ENCODE data around the gene ZNF710. TPM values are rescaled to one million over a fixed set of nuclear protein-coding genes. Genes with fewer than 3 reads are reported as not detected.

Gene ZNF710
- total and polyA plus RNA-seq, 2 experiments from 2014 or later, result 15.9 to 18.2 TPM

DNA sequence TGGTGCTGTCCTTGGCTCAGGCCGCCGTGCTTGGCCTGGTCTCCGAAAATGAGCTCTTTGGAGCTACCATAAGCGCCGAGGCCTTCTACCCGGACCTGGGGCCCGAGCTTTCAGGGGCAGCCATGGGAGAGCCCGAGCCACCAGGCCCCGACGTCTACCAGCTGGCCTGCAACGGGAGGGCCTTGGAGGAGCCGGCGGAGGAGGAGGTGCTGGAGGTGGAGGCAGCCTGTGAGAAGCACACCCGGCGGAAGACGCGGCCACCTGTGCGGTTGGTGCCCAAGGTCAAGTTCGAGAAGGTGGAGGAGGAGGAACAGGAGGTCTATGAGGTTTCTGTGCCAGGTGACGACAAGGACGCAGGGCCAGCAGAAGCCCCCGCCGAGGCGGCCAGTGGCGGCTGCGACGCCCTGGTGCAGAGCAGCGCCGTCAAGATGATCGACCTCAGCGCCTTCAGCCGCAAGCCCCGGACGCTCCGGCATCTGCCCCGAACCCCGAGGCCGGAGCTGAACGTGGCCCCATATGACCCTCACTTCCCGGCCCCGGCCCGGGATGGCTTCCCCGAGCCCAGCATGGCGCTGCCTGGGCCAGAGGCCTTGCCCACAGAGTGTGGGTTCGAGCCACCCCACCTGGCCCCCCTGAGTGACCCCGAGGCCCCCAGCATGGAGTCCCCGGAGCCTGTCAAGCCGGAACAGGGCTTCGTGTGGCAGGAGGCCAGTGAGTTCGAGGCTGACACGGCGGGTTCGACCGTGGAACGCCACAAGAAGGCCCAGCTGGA lies 66.2 kb downstream of the ZNF710 start:
- Histone ChIP-seq H3F3A (replicated peaks; ENCODE audit: low read depth) (0 out of 2 replicates have a peak, but pooled peaks cover 5% of the 10 kb centered on the region), H3K27ac (ENCODE audit: low read depth) (no peak overlapping the region), H3K4me3 (no peak overlapping the region), H3K27me3 (ENCODE audit: insufficient read depth) (no peaks in the 10 kb centered on the region), H3K9me2 (ENCODE audit: insufficient read depth) (no peaks in the 10 kb centered on the region), H2AFZ (no peak overlapping the region), H3K4me1 (ENCODE audit: insufficient read depth) (peaks cover 27% of the 10 kb centered on the region), H3K79me2 (replicated peaks; ENCODE audit: insufficient read depth) (0 out of 2 replicates have a peak, but pooled peaks cover 4% of the 10 kb centered on the region), H3K36me3 (ENCODE audit: insufficient read depth) (peaks cover 6% of the 10 kb centered on the region; the same call in 1 of the 2 replicates), H4K20me1 (replicated peaks; ENCODE audit: insufficient read depth) (no peaks in the 10 kb centered on the region), H3K4me2 (no peak overlapping the region)
- no peak for DNase-seq (ENCODE audit: low spot score)
- no peak for ATAC-seq
- H3K4me1 Mint-ChIP-seq, result peaks cover 27% of the 10 kb centered on the region
- peaks cover 11% of the 10 kb centered on the region for H3K27me3 Mint-ChIP-seq (ENCODE audit: insufficient read depth, low read depth, poor library complexity)
- H3K9me3 Mint-ChIP-seq, result no peaks in the 10 kb centered on the region
- H3K4me3 Mint-ChIP-seq, result no peak overlapping the region
- H3K27ac Mint-ChIP-seq, result no peak overlapping the region
- TF ChIP-seq, protein P1, sequence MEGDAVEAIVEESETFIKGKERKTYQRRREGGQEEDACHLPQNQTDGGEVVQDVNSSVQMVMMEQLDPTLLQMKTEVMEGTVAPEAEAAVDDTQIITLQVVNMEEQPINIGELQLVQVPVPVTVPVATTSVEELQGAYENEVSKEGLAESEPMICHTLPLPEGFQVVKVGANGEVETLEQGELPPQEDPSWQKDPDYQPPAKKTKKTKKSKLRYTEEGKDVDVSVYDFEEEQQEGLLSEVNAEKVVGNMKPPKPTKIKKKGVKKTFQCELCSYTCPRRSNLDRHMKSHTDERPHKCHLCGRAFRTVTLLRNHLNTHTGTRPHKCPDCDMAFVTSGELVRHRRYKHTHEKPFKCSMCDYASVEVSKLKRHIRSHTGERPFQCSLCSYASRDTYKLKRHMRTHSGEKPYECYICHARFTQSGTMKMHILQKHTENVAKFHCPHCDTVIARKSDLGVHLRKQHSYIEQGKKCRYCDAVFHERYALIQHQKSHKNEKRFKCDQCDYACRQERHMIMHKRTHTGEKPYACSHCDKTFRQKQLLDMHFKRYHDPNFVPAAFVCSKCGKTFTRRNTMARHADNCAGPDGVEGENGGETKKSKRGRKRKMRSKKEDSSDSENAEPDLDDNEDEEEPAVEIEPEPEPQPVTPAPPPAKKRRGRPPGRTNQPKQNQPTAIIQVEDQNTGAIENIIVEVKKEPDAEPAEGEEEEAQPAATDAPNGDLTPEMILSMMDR (conservative IDR thresholded peaks at IDR 0.05; ENCODE audit: low read depth in 2 of 2), result no peak
- TF ChIP-seq ZNF331 (CRISPR knock-in tag; IDR thresholded peaks at IDR 0.05; ENCODE audit: low read depth), result no peak
- TF ChIP-seq ZNF114 (CRISPR knock-in tag; IDR thresholded peaks at IDR 0.05), result no peak
- TF ChIP-seq JUNB (IDR thresholded peaks at IDR 0.05; ENCODE audit: unreplicated experiment), result no peak
- peaks cover 6% of the 10 kb centered on the region; the same call in 1 of the 3 replicates for H3K36me3 Mint-ChIP-seq (ENCODE audit: low read depth)

DNA sequence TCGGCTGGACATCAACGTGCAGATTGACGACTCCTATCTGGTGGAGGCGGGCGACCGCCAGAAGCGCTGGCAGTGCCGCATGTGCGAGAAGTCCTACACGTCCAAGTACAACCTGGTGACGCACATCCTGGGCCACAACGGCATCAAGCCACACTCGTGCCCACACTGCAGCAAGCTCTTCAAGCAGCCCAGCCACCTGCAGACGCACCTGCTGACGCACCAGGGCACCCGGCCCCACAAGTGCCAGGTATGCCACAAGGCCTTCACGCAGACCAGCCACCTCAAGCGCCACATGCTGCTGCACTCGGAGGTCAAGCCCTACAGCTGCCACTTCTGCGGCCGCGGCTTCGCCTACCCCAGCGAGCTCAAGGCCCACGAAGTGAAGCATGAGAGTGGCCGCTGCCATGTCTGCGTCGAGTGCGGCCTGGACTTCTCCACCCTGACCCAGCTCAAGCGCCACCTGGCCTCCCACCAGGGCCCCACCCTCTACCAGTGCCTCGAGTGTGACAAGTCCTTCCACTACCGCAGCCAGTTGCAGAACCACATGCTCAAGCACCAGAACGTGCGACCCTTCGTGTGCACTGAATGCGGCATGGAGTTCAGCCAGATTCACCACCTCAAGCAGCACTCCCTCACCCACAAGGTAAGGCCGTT lies 67.0 kb downstream of the ZNF710 start:
- peaks cover 8% of the 10 kb centered on the region for H3K27me3 Mint-ChIP-seq (ENCODE audit: insufficient read depth, low read depth, poor library complexity)
- H3K27ac Mint-ChIP-seq, result no peak overlapping the region
- H3K36me3 Mint-ChIP-seq (ENCODE audit: low read depth), result peaks cover 6% of the 10 kb centered on the region; the same call in 1 of the 3 replicates
- peaks cover 6% of the 10 kb centered on the region; the same call in 1 of the 2 replicates for H3K36me3 ChIP-seq (ENCODE audit: insufficient read depth)
- no peaks in the 10 kb centered on the region for H3K9me3 Mint-ChIP-seq
- no peak for ATAC-seq
- H3K4me3 Mint-ChIP-seq, result no peak overlapping the region
- peaks cover 20% of the 10 kb centered on the region for H3K4me1 ChIP-seq (ENCODE audit: insufficient read depth)
- H3K4me3 ChIP-seq, result no peak overlapping the region
- no peak overlapping the region for H2AFZ ChIP-seq
- H4K20me1 ChIP-seq (replicated peaks; ENCODE audit: insufficient read depth), result no peaks in the 10 kb centered on the region
- H3K27ac ChIP-seq (ENCODE audit: low read depth), result no peak overlapping the region
- no peaks in the 10 kb centered on the region for H3K9me2 ChIP-seq (ENCODE audit: insufficient read depth)
- 0 out of 2 replicates have a peak, but pooled peaks cover 4% of the 10 kb centered on the region for H3K79me2 ChIP-seq (replicated peaks; ENCODE audit: insufficient read depth)
- no peak overlapping the region for H3K4me2 ChIP-seq
- no peaks in the 10 kb centered on the region for H3K27me3 ChIP-seq (ENCODE audit: insufficient read depth)
- H3K4me1 Mint-ChIP-seq, result peaks cover 20% of the 10 kb centered on the region
- DNase-seq (ENCODE audit: low spot score), result no peak
- H3F3A ChIP-seq (replicated peaks; ENCODE audit: low read depth), result 0 out of 2 replicates have a peak, but pooled peaks cover 5% of the 10 kb centered on the region
- TF ChIP-seq EZH2 (IDR thresholded peaks at IDR 0.05; ENCODE audit: low read depth, unreplicated experiment), result no peak
- TF ChIP-seq CREB1 (CRISPR knock-in tag; IDR thresholded peaks at IDR 0.05; ENCODE audit: low read depth), result no peak
- TF ChIP-seq, protein P2, sequence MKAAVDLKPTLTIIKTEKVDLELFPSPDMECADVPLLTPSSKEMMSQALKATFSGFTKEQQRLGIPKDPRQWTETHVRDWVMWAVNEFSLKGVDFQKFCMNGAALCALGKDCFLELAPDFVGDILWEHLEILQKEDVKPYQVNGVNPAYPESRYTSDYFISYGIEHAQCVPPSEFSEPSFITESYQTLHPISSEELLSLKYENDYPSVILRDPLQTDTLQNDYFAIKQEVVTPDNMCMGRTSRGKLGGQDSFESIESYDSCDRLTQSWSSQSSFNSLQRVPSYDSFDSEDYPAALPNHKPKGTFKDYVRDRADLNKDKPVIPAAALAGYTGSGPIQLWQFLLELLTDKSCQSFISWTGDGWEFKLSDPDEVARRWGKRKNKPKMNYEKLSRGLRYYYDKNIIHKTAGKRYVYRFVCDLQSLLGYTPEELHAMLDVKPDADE (IDR thresholded peaks at IDR 0.05), result no peak
- no peak for TF ChIP-seq JUNB (IDR thresholded peaks at IDR 0.05; ENCODE audit: unreplicated experiment)
- no peak for TF ChIP-seq STAT1 (IDR thresholded peaks at IDR 0.05; ENCODE audit: unreplicated experiment)
- TF ChIP-seq, protein P3, sequence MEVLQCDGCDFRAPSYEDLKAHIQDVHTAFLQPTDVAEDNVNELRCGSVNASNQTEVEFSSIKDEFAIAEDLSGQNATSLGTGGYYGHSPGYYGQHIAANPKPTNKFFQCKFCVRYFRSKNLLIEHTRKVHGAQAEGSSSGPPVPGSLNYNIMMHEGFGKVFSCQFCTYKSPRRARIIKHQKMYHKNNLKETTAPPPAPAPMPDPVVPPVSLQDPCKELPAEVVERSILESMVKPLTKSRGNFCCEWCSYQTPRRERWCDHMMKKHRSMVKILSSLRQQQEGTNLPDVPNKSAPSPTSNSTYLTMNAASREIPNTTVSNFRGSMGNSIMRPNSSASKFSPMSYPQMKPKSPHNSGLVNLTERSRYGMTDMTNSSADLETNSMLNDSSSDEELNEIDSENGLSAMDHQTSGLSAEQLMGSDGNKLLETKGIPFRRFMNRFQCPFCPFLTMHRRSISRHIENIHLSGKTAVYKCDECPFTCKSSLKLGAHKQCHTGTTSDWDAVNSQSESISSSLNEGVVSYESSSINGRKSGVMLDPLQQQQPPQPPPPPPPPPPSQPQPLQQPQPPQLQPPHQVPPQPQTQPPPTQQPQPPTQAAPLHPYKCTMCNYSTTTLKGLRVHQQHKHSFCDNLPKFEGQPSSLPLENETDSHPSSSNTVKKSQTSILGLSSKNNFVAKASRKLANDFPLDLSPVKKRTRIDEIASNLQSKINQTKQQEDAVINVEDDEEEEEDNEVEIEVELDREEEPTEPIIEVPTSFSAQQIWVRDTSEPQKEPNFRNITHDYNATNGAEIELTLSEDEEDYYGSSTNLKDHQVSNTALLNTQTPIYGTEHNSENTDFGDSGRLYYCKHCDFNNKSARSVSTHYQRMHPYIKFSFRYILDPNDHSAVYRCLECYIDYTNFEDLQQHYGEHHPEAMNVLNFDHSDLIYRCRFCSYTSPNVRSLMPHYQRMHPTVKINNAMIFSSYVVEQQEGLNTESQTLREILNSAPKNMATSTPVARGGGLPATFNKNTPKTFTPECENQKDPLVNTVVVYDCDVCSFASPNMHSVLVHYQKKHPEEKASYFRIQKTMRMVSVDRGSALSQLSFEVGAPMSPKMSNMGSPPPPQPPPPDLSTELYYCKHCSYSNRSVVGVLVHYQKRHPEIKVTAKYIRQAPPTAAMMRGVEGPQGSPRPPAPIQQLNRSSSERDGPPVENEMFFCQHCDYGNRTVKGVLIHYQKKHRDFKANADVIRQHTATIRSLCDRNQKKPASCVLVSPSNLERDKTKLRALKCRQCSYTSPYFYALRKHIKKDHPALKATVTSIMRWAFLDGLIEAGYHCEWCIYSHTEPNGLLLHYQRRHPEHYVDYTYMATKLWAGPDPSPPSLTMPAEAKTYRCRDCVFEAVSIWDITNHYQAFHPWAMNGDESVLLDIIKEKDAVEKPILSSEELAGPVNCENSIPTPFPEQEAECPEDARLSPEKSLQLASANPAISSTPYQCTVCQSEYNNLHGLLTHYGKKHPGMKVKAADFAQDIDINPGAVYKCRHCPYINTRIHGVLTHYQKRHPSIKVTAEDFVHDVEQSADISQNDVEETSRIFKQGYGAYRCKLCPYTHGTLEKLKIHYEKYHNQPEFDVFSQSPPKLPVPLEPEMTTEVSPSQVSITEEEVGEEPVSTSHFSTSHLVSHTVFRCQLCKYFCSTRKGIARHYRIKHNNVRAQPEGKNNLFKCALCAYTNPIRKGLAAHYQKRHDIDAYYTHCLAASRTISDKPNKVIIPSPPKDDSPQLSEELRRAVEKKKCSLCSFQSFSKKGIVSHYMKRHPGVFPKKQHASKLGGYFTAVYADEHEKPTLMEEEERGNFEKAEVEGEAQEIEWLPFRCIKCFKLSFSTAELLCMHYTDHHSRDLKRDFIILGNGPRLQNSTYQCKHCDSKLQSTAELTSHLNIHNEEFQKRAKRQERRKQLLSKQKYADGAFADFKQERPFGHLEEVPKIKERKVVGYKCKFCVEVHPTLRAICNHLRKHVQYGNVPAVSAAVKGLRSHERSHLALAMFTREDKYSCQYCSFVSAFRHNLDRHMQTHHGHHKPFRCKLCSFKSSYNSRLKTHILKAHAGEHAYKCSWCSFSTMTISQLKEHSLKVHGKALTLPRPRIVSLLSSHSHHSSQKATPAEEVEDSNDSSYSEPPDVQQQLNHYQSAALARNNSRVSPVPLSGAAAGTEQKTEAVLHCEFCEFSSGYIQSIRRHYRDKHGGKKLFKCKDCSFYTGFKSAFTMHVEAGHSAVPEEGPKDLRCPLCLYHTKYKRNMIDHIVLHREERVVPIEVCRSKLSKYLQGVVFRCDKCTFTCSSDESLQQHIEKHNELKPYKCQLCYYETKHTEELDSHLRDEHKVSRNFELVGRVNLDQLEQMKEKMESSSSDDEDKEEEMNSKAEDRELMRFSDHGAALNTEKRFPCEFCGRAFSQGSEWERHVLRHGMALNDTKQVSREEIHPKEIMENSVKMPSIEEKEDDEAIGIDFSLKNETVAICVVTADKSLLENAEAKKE (CRISPR knock-in tag; IDR thresholded peaks at IDR 0.05), result no peak
- TF ChIP-seq EZH2phosphoT487 (IDR thresholded peaks at IDR 0.05; ENCODE audit: unreplicated experiment), result no peak
- no peak for TF ChIP-seq ZNF331 (CRISPR knock-in tag; IDR thresholded peaks at IDR 0.05; ENCODE audit: low read depth)
- no peak for TF ChIP-seq POLR2AphosphoS5 (IDR thresholded peaks at IDR 0.05; ENCODE audit: low read depth)
